Measurements from ENCODE around the gene TGFB3. TPM values are rescaled to one million over a fixed set of nuclear protein-coding genes. Genes with fewer than 3 reads are reported as not detected.
A peak's percentile ranks its signal among the peaks of the same experiment; 100 is the strongest.

TGFB3 gene
- total and polyA plus RNA-seq, 10 donors = 4.0 to 61.0 (median 8.3) TPM

DNA sequence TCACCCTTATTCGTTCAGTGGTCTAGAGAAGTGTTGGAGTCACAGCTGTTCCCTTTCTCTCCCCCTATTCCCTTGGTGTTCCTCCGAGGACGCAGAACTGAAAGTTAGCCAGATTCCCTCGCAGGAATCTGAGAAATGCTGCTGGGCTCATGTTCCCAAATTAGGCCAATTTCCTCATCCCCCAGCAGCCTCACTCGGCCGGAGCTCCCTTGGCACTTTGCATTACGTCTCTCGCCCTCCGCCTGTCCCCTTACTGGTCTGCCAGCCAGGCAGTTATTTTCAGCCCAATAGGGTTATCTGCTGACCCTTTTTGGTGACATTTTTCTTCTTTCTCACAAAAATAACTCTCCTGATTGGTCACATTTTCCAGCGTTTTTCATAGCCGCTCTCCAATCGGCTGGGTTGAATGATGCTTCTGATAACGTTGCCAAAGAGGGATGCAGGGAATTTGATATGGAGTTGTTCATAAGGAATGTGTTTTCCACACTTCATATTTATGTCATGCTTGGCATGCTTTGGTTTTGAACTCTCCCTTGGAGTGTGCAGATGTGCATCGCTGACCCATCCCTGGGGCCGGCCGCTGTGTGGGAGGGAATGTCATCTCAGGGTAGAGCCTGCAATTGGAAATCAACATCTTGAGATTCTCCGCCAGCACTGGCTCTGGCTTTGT, 13.7 kb upstream of the TGFB3 start:
- Histone ChIP-seq H3K4me3 (no peak overlapping the region), H3K9me3 (no peaks in the 10 kb centered on the region), H3K27ac (peak overlapping the region in 7 of 8 donors; percentile 57 to 75 (median 68)), H3K4me1 (peaks cover 0 to 8% (median 2%) of the 10 kb centered on the region in 6 donors), H3K27me3 (replicated peaks in 1 of 7) (no peaks in the 10 kb centered on the region), H3K36me3 (peaks cover 0 to 89% (median 22%) of the 10 kb centered on the region in 6 donors)
- TF ChIP-seq POLR2AphosphoS5 (IDR thresholded peaks at IDR 0.05) (peak in 2 of 3 donors; percentile 37 to 70), POLR2A (IDR thresholded peaks at IDR 0.05) (no peak)
- TF ChIP-seq, protein P1, sequence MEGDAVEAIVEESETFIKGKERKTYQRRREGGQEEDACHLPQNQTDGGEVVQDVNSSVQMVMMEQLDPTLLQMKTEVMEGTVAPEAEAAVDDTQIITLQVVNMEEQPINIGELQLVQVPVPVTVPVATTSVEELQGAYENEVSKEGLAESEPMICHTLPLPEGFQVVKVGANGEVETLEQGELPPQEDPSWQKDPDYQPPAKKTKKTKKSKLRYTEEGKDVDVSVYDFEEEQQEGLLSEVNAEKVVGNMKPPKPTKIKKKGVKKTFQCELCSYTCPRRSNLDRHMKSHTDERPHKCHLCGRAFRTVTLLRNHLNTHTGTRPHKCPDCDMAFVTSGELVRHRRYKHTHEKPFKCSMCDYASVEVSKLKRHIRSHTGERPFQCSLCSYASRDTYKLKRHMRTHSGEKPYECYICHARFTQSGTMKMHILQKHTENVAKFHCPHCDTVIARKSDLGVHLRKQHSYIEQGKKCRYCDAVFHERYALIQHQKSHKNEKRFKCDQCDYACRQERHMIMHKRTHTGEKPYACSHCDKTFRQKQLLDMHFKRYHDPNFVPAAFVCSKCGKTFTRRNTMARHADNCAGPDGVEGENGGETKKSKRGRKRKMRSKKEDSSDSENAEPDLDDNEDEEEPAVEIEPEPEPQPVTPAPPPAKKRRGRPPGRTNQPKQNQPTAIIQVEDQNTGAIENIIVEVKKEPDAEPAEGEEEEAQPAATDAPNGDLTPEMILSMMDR (IDR thresholded peaks at IDR 0.05 in 8 of 11, conservative IDR thresholded peaks at IDR 0.05 in 3 of 11) = no peak
- intact Hi-C loops (cut with DNase I; ENCODE audit: low total_unique reads) = no loop called here
- DNase-seq = no peak
- 77 to 87% (median 85%) methylated on average over 17 of the region's 17 CpGs for WGBS, 5 donors

DNA sequence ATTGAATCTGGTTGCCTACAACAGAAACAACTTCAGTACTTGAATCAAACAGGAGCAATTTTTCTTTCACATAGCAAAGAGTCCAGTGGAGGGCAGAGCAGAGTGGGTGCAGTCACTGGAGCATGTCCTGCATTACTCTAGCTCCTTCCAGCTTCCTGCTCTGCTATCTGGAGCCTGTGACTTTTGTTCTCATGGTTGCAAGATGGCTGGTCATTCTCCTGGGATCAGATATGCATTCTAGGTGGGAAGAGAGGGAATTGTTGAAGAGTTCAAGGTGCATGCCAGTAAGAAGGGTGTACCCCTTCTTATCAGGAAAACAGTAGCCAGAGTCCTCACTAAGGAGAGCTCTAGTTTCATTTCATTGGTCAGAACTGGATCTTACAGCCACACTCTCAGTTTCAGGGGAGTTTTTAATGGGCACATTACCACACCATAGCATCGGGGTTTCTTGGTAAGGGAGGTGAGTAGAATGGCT, 11.8 kb upstream of the TGFB3 start:
- Histone ChIP-seq H3K4me3 (no peak overlapping the region), H3K36me3 (peaks cover 0 to 83% (median 17%) of the 10 kb centered on the region in 6 donors), H3K27me3 (replicated peaks in 1 of 7) (no peaks in the 10 kb centered on the region), H3K27ac (no peak overlapping the region), H3K4me1 (peaks cover 0 to 22% (median 12%) of the 10 kb centered on the region in 6 donors), H3K9me3 (no peaks in the 10 kb centered on the region)
- intact Hi-C loops (cut with DNase I; ENCODE audit: low total_unique reads) = no loop called here
- no peak for DNase-seq
- TF ChIP-seq POLR2AphosphoS5 (IDR thresholded peaks at IDR 0.05) = no peak
- TF ChIP-seq POLR2A (IDR thresholded peaks at IDR 0.05) = no peak
- TF ChIP-seq, protein P1 (IDR thresholded peaks at IDR 0.05 in 8 of 11, conservative IDR thresholded peaks at IDR 0.05 in 3 of 11) = no peak
- 59 to 89% (median 79%) methylated on average over 1 of the region's 1 CpG for WGBS, 5 donors

DNA sequence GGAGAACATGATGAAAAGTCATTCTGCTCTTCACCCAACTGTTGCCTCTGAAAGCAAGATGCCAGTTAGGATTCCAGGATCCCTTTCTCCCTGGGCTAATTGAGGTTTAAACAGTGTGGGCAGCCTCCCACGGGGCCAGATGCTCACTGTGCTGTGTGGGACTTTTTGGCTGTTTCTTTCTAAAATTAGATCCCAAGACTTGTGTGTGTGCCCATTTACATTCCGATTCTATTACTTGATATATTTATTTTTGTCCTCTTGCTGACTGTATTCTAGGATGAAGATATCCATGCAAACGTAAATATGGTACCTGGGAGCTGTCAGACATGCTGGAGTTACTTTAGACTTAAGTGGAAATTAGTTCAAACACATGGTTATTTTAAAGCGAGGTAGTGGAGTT, 10.0 kb upstream of the TGFB3 start:
- Histone ChIP-seq H3K4me1 (peaks cover 2 to 40% (median 25%) of the 10 kb centered on the region in 6 donors), H3K27ac (no peak overlapping the region), H3K9me3 (no peaks in the 10 kb centered on the region), H3K27me3 (replicated peaks in 1 of 7) (no peaks in the 10 kb centered on the region), H3K36me3 (peaks cover 0 to 64% (median 9%) of the 10 kb centered on the region in 6 donors), H3K4me3 (no peak overlapping the region)
- TF ChIP-seq, protein P1 (IDR thresholded peaks at IDR 0.05 in 8 of 11, conservative IDR thresholded peaks at IDR 0.05 in 3 of 11) = no peak
- TF ChIP-seq POLR2A (IDR thresholded peaks at IDR 0.05) = no peak
- no peak for TF ChIP-seq POLR2AphosphoS5 (IDR thresholded peaks at IDR 0.05)
- 78 to 89% (median 86%) methylated on average over 4 of the region's 4 CpGs for whole genome bisulfite sequencing, 5 donors
- intact Hi-C loops (cut with DNase I; ENCODE audit: low total_unique reads) = no loop called here
- no peak for DNase-seq

DNA sequence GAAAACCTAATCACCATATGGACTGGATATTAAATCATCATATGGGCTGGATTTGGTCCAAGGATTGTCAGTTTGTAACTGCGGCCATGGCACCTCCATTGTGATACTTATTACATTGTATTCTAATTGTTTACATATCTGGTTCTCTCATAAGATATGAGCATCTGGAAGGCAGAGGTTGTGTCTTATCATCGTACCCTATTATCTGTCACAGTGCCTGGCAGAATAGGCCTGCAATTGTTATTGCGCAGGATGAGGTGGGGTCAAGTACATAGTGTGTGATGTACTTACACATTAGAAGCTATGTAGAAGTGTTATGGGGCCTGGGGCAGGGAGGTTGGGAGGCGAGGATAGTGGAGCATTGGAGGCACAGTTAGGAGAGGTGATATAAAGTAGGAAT, 8.5 kb upstream of the TGFB3 start:
- Histone ChIP-seq H3K27ac (peak overlapping the region in 5 of 8 donors; percentile 56 to 81 (median 69)), H3K9me3 (no peaks in the 10 kb centered on the region), H3K4me1 (peaks cover 8 to 55% (median 36%) of the 10 kb centered on the region in 6 donors), H3K4me3 (no peak overlapping the region), H3K27me3 (replicated peaks in 1 of 7) (no peaks in the 10 kb centered on the region), H3K36me3 (peaks cover 0 to 51% (median 6%) of the 10 kb centered on the region in 6 donors)
- intact Hi-C loops (cut with DNase I; ENCODE audit: low total_unique reads) = no loop called here
- TF ChIP-seq, protein P1 (IDR thresholded peaks at IDR 0.05 in 8 of 11, conservative IDR thresholded peaks at IDR 0.05 in 3 of 11) = no peak
- no peak for TF ChIP-seq POLR2A (IDR thresholded peaks at IDR 0.05)
- no peak for TF ChIP-seq POLR2AphosphoS5 (IDR thresholded peaks at IDR 0.05)
- 96 to 99% (median 97%) methylated on average over 4 of the region's 4 CpGs for WGBS, 5 donors
- DNase-seq = no peak
